Neural progenitor cell (in vitro differentiated cells): ENCODE results near the gene TMEM254.

ENCODE experiments used
- CTCF ChIP-seq: fragments of 200-600 bp; sonication (generic); IDR thresholded peaks from 2 replicates; pipeline ENCODE4 v1.5.1; 2017; ENCODE audit warnings: antibody characterized with exemption, mild to moderate bottlenecking
- EZH2 ChIP-seq: fragments of 200-600 bp; sonication (generic); IDR thresholded peaks from 2 replicates; pipeline ENCODE4 v1.6.1; 2017; ENCODE audit warnings: antibody characterized with exemption, mild to moderate bottlenecking, moderate library complexity
- EZH2phosphoT487 ChIP-seq: fragments of 200-600 bp; sonication (generic); IDR thresholded peaks from 2 replicates; pipeline ENCODE4 v1.6.1; 2017; ENCODE audit warnings: antibody characterized with exemption

GRCh38 chr10:80081801-80082750 lies 3.6 kb downstream of the TMEM254 start:
- no peak for TF ChIP-seq CTCF
- no peak for TF ChIP-seq EZH2
- no peak for TF ChIP-seq EZH2phosphoT487
